Hepatic stellate cell (primary cell): ENCODE data around the gene PRMT1.
A peak's percentile ranks its signal among the peaks of the same experiment; 100 is the strongest.

ENCODE experiments used
- DNase-seq: peaks from one replicate; pipeline ENCODE4 v3.0.0; 2011; ENCODE audit warnings: low spot score

PRMT1 gene

GRCh38 chr19:49651820-49652550, 25.1 kb upstream of the PRMT1 start:
- DNase-seq = no peak

- no peak for DNase-seq
These were observed 24.3 kb upstream of the PRMT1 start for GRCh38 chr19:49652551-49653465.

DNA sequence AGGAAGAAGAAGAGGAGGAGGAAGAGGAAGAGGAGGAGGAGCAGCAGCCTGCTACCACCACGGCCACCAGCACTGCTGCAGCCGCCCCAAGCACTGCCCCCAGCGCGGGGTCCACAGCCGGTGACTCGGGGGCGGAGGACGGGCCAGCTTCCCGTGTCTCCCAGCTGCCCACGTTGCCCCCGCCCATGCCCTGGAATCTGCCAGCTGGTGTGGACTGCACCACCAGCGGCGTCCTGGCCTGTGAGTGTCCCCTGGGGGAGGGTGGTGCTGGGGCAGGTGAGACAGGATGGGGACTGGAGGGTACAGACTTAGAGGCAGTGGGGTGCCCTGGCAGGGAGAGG, 23.6 kb upstream of the PRMT1 start:
- DNase-seq = no peak

DNA sequence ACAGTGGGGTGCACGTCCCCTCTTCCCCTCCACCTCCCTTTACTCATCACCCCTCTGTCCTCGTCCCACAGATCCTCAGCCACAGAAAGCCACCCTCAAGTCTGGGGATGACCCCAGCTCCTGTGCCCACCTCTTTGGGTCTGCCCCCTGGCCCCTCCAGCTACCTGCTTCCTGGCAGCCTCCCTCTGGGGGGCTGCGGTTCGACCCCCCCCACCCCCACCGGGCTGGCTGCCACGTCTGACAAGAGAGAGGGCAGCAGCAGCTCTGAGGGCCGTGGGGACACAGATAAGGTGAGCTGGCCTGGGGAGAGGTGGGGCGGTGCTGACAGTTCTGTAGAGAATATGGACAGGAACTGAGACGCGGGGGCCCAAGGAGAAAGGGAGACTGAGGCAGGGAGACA, 22.5 kb upstream of the PRMT1 start:
- no peak for DNase-seq

DNA sequence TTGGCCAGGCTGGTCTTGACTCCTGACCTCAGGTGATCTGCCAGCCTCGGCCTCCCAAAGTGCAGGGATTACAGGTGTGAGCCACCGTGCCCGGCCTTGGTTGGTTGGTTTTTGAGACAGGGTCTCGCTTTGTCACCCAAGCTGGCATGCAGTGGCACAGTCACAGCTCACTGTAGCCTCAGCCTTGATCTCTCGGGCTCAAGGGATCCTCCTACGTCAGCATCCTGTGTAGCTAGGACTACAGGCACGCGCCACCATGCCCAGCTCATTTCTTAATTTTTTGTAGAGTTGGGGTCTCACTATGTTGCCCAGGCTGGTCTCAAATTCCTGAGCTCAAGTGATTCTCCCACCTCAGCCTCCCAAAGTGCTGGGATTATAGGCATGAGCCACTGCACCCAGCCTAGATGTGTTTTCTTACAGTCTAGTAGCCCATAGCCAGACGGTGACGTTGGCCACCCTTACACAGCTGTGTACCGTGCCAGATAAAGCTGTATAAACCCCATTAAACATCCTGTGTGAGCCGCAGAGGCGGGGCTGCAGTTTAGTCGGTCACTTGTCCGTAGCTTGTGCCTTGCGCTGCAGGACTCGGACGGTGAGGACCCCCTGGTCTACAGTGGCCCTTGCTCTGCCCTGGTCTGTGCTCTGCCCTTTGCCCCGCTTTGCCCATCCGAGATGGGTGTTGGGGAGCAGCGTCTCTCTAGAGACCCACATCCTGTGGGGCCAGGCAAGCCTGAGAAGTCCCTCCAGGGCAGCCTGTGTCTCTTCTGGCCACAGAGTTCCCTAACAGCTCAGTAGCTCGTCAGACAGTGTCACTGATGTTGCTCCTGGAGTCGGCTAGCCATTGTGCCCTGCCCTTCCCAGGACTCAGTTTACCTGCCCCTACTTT, 21.3 kb upstream of the PRMT1 start:
- DNase-seq = no peak

- DNase-seq = no peak
These were observed 20.5 kb upstream of the PRMT1 start for GRCh38 chr19:49656456-49657109.

GRCh38 chr19:49657493-49658138, 19.5 kb upstream of the PRMT1 start:
- DNase-seq = no peak

DNA sequence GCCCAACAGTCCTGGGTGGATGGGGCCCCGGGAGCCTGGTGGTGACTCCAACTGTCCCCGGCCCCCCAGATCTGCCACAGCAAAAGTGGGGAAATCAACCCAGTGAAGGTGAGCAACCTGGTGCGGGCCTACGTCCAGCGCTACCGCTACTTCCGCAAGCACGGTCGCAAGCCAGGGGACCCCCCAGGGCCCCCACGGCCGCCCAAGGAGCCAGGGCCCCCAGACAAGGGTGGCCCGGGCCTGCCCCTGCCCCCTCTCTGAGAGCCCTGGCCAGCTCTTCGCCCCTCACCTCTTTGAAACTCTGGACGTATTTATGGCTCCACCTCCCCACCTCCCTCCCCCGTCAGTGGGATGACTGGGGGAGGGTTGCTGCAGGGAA, 18.9 kb upstream of the PRMT1 start:
- DNase-seq = no peak

DNA sequence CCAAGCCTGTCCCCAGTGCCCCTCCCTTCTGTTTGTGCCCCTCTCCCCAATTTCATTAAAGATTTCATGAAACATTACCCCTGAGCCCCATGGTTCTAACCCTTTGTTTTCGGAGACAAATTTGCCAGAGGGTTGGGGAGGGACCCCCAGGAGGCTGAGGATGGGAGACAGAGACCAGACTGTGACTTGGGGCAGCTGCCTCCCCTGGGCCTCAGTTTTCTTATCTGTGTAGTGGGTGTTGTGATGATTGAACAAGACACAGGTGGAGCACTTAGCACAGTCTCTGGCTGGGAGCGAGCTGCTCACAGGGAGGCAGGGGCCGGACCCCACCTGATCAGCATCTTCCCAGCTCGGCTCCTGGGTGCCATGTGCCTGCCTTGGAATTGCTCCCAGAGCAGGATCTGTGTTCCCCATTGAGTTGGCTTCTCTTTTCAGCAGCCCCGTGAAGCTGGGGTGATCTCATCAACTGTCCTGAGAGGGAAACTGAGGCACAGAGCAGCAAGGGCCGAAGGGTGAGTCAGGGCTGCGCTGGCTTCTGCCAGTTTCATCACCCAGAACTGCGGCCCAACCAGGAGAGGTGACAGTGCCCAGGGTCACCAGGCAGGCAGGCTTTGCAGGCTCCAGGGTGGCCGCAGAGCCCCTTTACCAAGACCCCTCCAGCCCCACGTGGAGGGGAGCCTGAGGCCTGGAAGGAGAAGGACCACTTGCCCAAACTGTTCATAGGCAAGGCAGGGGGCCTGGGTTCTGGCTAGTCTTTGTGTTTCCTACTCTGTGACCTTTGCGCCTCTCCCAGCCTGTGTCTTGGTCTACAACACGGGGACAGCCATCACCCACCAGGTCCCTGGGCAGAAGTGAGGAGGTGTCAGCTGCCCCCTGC, 18.3 kb upstream of the PRMT1 start:
- DNase-seq = no peak

DNA sequence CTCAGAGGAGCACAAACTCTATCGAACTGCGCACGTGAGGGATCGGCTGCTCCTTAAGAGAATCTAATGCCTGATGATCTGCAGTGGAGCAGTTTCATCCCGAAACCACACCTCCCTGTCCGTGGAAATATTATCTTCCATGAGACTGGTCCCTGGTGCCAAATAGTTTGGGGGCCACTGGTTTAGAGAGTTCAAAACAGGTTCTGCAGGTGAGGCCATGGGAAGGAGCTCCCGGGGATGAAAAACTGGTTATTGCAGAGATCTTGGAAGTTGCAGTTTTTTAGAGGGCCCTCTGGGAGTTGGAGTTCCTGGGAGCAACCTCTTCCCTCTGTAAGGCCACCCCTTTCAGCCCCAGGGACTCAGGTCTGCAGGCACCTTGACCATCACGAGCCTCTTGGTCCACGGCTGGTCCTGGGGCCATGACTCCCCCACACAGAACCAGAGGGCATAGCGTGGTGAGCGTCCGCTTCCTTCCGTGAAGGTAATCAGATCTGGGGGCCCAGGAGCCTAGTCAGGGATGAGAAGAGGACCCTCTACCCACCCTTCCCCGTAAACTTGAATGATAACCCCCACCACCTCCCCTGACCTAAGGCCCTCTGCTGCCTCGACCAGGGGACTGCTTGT, 16.6 kb upstream of the PRMT1 start:
- DNase-seq = no peak

- no peak for DNase-seq
These were observed 15.1 kb upstream of the PRMT1 start for GRCh38 chr19:49662011-49662410.

DNA sequence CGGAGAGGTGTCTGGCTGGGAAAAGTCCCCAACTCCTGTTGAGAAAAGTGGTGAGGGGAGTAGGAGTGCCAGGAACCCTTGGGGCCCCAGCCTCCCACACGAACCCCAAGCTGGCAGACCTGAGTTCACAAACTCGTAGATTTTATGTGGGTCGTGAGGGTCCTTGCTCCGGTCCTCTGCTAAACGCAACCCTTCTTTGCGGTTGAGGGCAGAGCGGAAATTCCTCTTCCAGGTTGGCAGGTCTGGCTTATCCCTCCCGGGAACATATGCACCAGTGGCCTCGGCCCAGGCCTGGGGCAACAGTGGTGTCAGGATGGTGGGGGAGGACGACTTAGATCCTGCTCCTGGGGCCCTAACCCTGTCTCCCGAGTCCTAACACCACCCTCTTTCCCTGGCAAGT, 13.8 kb upstream of the PRMT1 start:
- no peak for DNase-seq

- peak; percentile 93 for DNase-seq
These were observed 12.7 kb upstream of the PRMT1 start for GRCh38 chr19:49664171-49665035.

- DNase-seq = no peak
These were observed 12.1 kb upstream of the PRMT1 start for GRCh38 chr19:49665036-49665350.

DNA sequence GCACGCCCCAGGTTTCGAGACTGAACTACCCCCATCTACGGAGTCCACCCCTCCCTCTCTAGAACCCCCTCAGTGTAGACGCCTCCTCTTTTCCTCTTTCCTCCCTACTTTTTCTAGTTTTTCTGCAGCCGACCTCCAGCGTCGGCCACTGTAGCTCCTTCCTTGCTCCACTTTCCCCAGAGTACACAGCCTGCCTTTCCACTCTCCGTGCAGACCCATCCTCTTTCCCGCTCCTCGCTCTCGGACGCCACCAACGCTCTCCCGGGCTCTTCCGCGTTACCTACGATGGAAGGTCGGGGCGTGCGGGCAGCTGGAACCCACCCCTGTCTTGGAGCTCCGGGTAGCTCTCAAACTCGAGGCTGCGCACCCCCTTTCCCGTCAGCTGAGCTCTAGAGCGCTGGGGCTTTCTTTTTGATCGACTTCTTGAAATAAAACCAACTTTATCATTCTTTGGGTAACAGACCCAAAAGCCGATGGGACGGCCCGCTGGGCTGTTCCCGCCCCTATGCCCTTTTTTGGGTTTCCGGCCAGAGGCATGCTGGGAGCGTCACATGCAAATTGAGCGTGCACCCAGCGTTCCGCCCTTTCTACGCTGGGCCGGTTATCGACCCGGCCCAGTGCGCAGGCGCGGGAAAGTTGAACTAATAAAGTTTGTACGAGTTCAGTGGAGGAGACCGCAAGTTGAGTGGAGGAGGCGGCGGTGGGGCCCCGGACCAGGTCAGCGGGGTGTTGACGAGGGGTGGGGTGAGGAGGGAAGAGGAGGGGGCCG, 11.5 kb upstream of the PRMT1 start, which contains the start of the genes BCL2L12 and IRF3:
TSS of gene BCL2L12 (plus strand) at position 583 of the 769 bp plus-strand sequence. CDS start 760 bp downstream, outside the sequence.
TSS of gene IRF3 (minus strand) at position 507 of the 769 bp plus-strand sequence. CDS start 1,019 bp downstream, outside the sequence.
- DNase-seq = peak; percentile 99

- DNase-seq = no peak
These were observed 11.0 kb upstream of the PRMT1 start for GRCh38 chr19:49666120-49666444.

GRCh38 chr19:49667473-49667872, 9.6 kb upstream of the PRMT1 start:
- no peak for DNase-seq

DNA sequence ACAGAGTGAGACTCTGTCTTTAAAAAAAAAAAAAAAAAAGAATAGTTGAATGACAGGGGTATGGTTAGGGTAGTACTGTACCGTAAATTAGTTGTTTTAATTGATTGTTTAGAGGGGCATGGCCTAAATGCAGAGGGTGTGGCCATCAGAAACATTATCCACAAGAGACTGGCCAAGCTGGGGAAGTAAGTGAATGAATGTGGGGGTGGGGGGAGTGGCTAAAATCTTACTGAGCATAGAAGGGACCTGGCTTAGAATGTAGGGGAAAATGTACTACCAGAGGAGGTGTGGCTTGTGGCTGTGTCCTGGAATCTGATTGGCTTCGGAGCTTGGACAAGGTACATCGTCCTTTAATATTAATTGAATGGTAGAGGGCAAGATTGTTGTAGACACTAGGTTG, 7.6 kb upstream of the PRMT1 start:
- DNase-seq = no peak
